Measurements from ENCODE around the gene LETM1. TPM values are rescaled to one million over a fixed set of nuclear protein-coding genes. Genes with fewer than 3 reads are reported as not detected.

Gene LETM1
- total and polyA plus RNA-seq, 2 donors (not counting 3 experiments of a cell fraction or from before 2014, with no cell fraction given): 25.6 to 62.5 TPM

GRCh38 chr4:1763070-1763549, 92.8 kb downstream of the LETM1 start:
- Histone ChIP-seq H3K9ac (replicated peaks; ENCODE audit: extremely low read depth, insufficient read depth, low read length) (no peak overlapping the region), H3K4me3 (replicated peaks in 1 of 3; ENCODE audit: insufficient read depth in 1 of 3, low read depth in 1 of 3, low read length in 3 of 3) (no peak overlapping the region), H3K4me2 (ENCODE audit: insufficient read depth, low read length) (no peak overlapping the region), H3K9me3 (replicated peaks; ENCODE audit: control insufficient read depth, insufficient read depth, low read length) (no peaks in the 10 kb centered on the region), H3K9me1 (replicated peaks; ENCODE audit: control insufficient read depth, extremely low read depth, insufficient read depth, low read length) (no peaks in the 10 kb centered on the region), H3K4me1 (ENCODE audit: control insufficient read depth, extremely low read depth, insufficient read depth, low read length) (peaks cover 9% of the 10 kb centered on the region), H3K27me3 (ENCODE audit: control insufficient read depth in 2 of 2, insufficient read depth in 2 of 2, low read length in 2 of 2) (no peaks in the 10 kb centered on the region), H4K20me1 (replicated peaks; ENCODE audit: control insufficient read depth, extremely low read depth, insufficient read depth, low read length) (no peaks in the 10 kb centered on the region), H2AFZ (ENCODE audit: low read depth, low read length) (peak overlapping the region; percentile 40), H3K36me3 (ENCODE audit: control insufficient read depth in 2 of 2, extremely low read depth in 1 of 2, insufficient read depth in 2 of 2, low read length in 2 of 2) (no peaks in the 10 kb centered on the region), H3K27ac (ENCODE audit: insufficient read depth, low read depth, low read length) (no peak overlapping the region), H3K79me2 (ENCODE audit: control insufficient read depth, insufficient read depth, low read length) (no peaks in the 10 kb centered on the region)
- DNase-seq (ENCODE audit: low read depth, low spot score): no peak
- ChIA-PET POLR2A (no interaction called here), CTCF (interaction anchor here (0.6 to 0.7 kb wide), 3 partner anchors 20 to 46 kb away, joined by 3 read pairs; no protein-coding TSS in a partner anchor)
- no peak for TF ChIP-seq MYC (IDR thresholded peaks at IDR 0.05; ENCODE audit: low read depth, low read length)
- TF ChIP-seq POLR2A (IDR thresholded peaks at IDR 0.05; ENCODE audit: low read depth, low read length): no peak
- TF ChIP-seq POLR2AphosphoS5 (IDR thresholded peaks at IDR 0.05; ENCODE audit: insufficient read depth, low read depth, low read length): no peak
- TF ChIP-seq JUN (IDR thresholded peaks at IDR 0.05; ENCODE audit: borderline replicate concordance, insufficient read depth, insufficient read length, low read depth): no peak
- dilution Hi-C loops (cut with MboI; ENCODE audit: extremely low pct_ligation_motif_present, low sequenced_read_pairs): no loop called here
- FAIRE-seq: no peak
- intact Hi-C loops (cut with micrococcal nuclease): no loop called here
- BruUV-seq (replicated peaks): no TSS peak

DNA sequence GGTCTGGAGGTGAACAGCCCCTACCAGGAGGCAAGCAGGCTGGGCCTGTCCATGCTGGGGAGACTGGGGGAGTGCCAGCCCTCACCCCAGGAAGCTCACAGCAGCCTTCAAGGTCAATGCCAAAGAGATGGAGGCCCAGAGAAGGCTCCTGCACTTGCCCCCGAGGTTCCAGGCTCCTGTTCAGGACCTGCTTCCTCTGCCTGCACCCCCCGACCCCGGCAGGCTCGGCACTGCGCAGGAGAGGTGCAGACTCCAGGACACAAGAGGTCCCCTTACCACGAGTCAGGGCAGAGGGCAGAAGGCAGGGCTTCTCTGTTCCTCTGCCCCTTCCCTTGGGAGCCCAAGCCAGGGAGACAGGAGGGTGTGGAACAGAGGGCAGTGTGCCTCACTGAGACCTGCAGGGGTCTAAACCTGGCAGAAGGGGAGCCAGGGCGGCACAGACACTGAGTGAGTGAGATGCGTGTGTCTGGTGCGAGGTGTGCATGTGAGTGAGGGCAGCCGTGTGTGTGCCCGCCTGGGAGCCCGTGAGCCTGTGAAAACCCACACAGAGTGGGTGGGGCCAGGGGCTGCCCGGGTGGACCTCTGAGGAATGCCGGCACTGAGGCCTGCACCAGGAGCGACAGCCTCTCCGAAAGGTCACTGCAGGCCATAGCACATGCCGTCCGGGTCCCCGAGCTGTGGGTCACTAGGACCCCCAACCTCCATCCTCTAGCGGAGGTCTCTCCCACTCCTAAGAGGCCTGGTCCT, 93.5 kb downstream of the LETM1 start:
- Histone ChIP-seq H3K27me3 (ENCODE audit: control insufficient read depth in 2 of 2, insufficient read depth in 2 of 2, low read length in 2 of 2) (no peaks in the 10 kb centered on the region), H3K4me3 (replicated peaks in 1 of 3; ENCODE audit: insufficient read depth in 1 of 3, low read depth in 1 of 3, low read length in 3 of 3) (no peak overlapping the region), H2AFZ (ENCODE audit: low read depth, low read length) (no peak overlapping the region), H3K79me2 (ENCODE audit: control insufficient read depth, insufficient read depth, low read length) (no peaks in the 10 kb centered on the region), H3K9ac (replicated peaks; ENCODE audit: extremely low read depth, insufficient read depth, low read length) (no peak overlapping the region), H3K9me1 (replicated peaks; ENCODE audit: control insufficient read depth, extremely low read depth, insufficient read depth, low read length) (no peaks in the 10 kb centered on the region), H4K20me1 (replicated peaks; ENCODE audit: control insufficient read depth, extremely low read depth, insufficient read depth, low read length) (no peaks in the 10 kb centered on the region), H3K27ac (ENCODE audit: insufficient read depth, low read depth, low read length) (no peak overlapping the region), H3K4me1 (ENCODE audit: control insufficient read depth, extremely low read depth, insufficient read depth, low read length) (peaks cover 9% of the 10 kb centered on the region), H3K36me3 (ENCODE audit: control insufficient read depth in 2 of 2, extremely low read depth in 1 of 2, insufficient read depth in 2 of 2, low read length in 2 of 2) (no peaks in the 10 kb centered on the region), H3K9me3 (replicated peaks; ENCODE audit: control insufficient read depth, insufficient read depth, low read length) (no peaks in the 10 kb centered on the region), H3K4me2 (ENCODE audit: insufficient read depth, low read length) (no peak overlapping the region)
- dilution Hi-C loops (cut with MboI; ENCODE audit: extremely low pct_ligation_motif_present, low sequenced_read_pairs): no loop called here
- intact Hi-C loops (cut with micrococcal nuclease): no loop called here
- no TSS peak for BruUV-seq (replicated peaks)
- TF ChIP-seq POLR2A (IDR thresholded peaks at IDR 0.05; ENCODE audit: low read depth, low read length) (no peak), FOS (IDR thresholded peaks at IDR 0.05; ENCODE audit: borderline replicate concordance, insufficient read depth, low read length) (no peak), GATA2 (IDR thresholded peaks at IDR 0.05; ENCODE audit: insufficient read depth, insufficient read length, low read depth, low read length) (no peak), MAX (IDR thresholded peaks at IDR 0.05; ENCODE audit: insufficient read depth, insufficient read length) (no peak), POLR2AphosphoS5 (IDR thresholded peaks at IDR 0.05; ENCODE audit: insufficient read depth, low read depth, low read length) (no peak), MYC (IDR thresholded peaks at IDR 0.05; ENCODE audit: low read depth, low read length) (no peak), CTCF (IDR thresholded peaks at IDR 0.05; ENCODE audit: extremely low read depth in 1 of 2, insufficient read depth in 1 of 2, low read depth in 1 of 2, low read length in 2 of 2) (no peak), EZH2 (IDR thresholded peaks at IDR 0.05; ENCODE audit: borderline replicate concordance, low read depth, low read length, severe bottlenecking) (no peak), JUN (IDR thresholded peaks at IDR 0.05; ENCODE audit: borderline replicate concordance, insufficient read depth, insufficient read length, low read depth) (no peak)
- DNase-seq (ENCODE audit: low read depth, low spot score) (no peak), FAIRE-seq (no peak)
- POLR2A ChIA-PET: no interaction called here
- CTCF ChIA-PET: interaction anchor here (0.7 kb wide), 2 partner anchors 29 to 47 kb away, joined by 3 read pairs; no protein-coding TSS in a partner anchor

All from endothelial cell of umbilical vein (primary cell).